Memory B cell (primary cell): ENCODE results near the gene CD180.
"Not testable (repeated sequence)": the region's sequence is repeated elsewhere in the genome, so short reads cannot be mapped to it uniquely, and the experiment has no call there.

ENCODE experiments used
- ATAC-seq: fragments of 150-1000 bp; cut with Tn5 transposase; 2 replicates; pipeline ENCODE4 v1.10.0; 2021; ENCODE audit warnings: low read depth, mild to moderate bottlenecking, moderate library complexity
- DNase-seq, 2 donors: peaks; one replicate each; pipeline ENCODE4 v3.0.0; 2022; ENCODE audit warnings: low spot score in 2 of 2
- H3K27ac Mint-ChIP-seq: one replicate; pipeline ENCODE4 v1.8.0; 2022; ENCODE audit warnings: mild to moderate bottlenecking, moderate library complexity, mixed read lengths
- H3K27me3 Mint-ChIP-seq: one replicate; pipeline ENCODE4 v1.8.0; 2022; ENCODE audit warnings: mixed read lengths
- H3K36me3 Mint-ChIP-seq: one replicate; pipeline ENCODE4 v1.8.0; 2022; ENCODE audit warnings: mild to moderate bottlenecking, mixed read lengths
- H3K4me1 Mint-ChIP-seq: one replicate; pipeline ENCODE4 v1.8.0; 2022; ENCODE audit warnings: mixed read lengths
- H3K4me3 Mint-ChIP-seq: one replicate; pipeline ENCODE4 v1.8.0; 2022; ENCODE audit warnings: mild to moderate bottlenecking, moderate library complexity, mixed read lengths
- H3K9me3 Mint-ChIP-seq: one replicate; pipeline ENCODE4 v1.8.0; 2022; ENCODE audit warnings: mixed read lengths

The CD180 gene

GRCh38 chr5:67189931-67190330 lies 6.7 kb downstream of the CD180 start:
- DNase-seq (no peak), ATAC-seq (no peak)
- Mint-ChIP-seq H3K4me1 (peaks cover 70% of the 10 kb centered on the region), H3K9me3 (peaks cover 1% of the 10 kb centered on the region), H3K27ac (peak overlapping the region; percentile 94), H3K27me3 (no peaks in the 10 kb centered on the region), H3K36me3 (peaks cover 74% of the 10 kb centered on the region), H3K4me3 (peak overlapping the region; percentile 93)

- peak overlapping the region; percentile 94 for H3K27ac Mint-ChIP-seq
- DNase-seq = no peak
- H3K4me1 Mint-ChIP-seq = peaks cover 65% of the 10 kb centered on the region
- peaks cover 71% of the 10 kb centered on the region for H3K36me3 Mint-ChIP-seq
- H3K4me3 Mint-ChIP-seq = peak overlapping the region; percentile 80
- peaks cover 1% of the 10 kb centered on the region for H3K9me3 Mint-ChIP-seq
- H3K27me3 Mint-ChIP-seq = no peaks in the 10 kb centered on the region
- no peak for ATAC-seq
Measured at GRCh38 chr5:67189079-67189354, 7.6 kb downstream of the CD180 start.

GRCh38 chr5:67188274-67189078 lies 8.1 kb downstream of the CD180 start:
- Mint-ChIP-seq H3K4me1 (peaks cover 64% of the 10 kb centered on the region), H3K9me3 (peaks cover 1% of the 10 kb centered on the region), H3K4me3 (peak overlapping the region; percentile 80), H3K36me3 (peaks cover 74% of the 10 kb centered on the region), H3K27ac (peak overlapping the region; percentile 94), H3K27me3 (no peaks in the 10 kb centered on the region)
- DNase-seq = no peak
- no peak for ATAC-seq

- H3K27me3 Mint-ChIP-seq = no peaks in the 10 kb centered on the region
- peaks cover 63% of the 10 kb centered on the region for H3K4me1 Mint-ChIP-seq
- H3K9me3 Mint-ChIP-seq = peaks cover 1% of the 10 kb centered on the region
- peaks cover 76% of the 10 kb centered on the region for H3K36me3 Mint-ChIP-seq
- DNase-seq (peak in 1 of 2 donors; percentile 53), ATAC-seq (peak; percentile 99)
- H3K4me3 Mint-ChIP-seq = peak overlapping the region; percentile 76
- H3K27ac Mint-ChIP-seq = peak overlapping the region; percentile 81
Measured at GRCh38 chr5:67187006-67187715, 9.4 kb downstream of the CD180 start.

- ATAC-seq (no peak), DNase-seq (no peak)
- H3K27me3 Mint-ChIP-seq = no peaks in the 10 kb centered on the region
- H3K36me3 Mint-ChIP-seq = peaks cover 71% of the 10 kb centered on the region
- no peak overlapping the region for H3K4me3 Mint-ChIP-seq
- peaks cover 48% of the 10 kb centered on the region for H3K4me1 Mint-ChIP-seq
- H3K9me3 Mint-ChIP-seq = peaks cover 7% of the 10 kb centered on the region
- H3K27ac Mint-ChIP-seq = no peak overlapping the region
Measured at GRCh38 chr5:67183859-67184258, 12.7 kb downstream of the CD180 start.

- H3K4me1 Mint-ChIP-seq = peaks cover 43% of the 10 kb centered on the region
- DNase-seq = no peak
- H3K4me3 Mint-ChIP-seq = no peak overlapping the region
- H3K36me3 Mint-ChIP-seq = peaks cover 69% of the 10 kb centered on the region
- no peak overlapping the region for H3K27ac Mint-ChIP-seq
- no peak for ATAC-seq
- H3K9me3 Mint-ChIP-seq = peaks cover 9% of the 10 kb centered on the region
- H3K27me3 Mint-ChIP-seq = no peaks in the 10 kb centered on the region
Measured at GRCh38 chr5:67182301-67182790, 14.3 kb downstream of the CD180 start.

- DNase-seq = no peak
- Mint-ChIP-seq H3K27ac (no peak overlapping the region), H3K36me3 (peaks cover 72% of the 10 kb centered on the region), H3K27me3 (no peaks in the 10 kb centered on the region), H3K9me3 (peaks cover 12% of the 10 kb centered on the region), H3K4me3 (no peak overlapping the region), H3K4me1 (peaks cover 41% of the 10 kb centered on the region)
- ATAC-seq = no peak
Measured at GRCh38 chr5:67181648-67182221, 14.9 kb downstream of the CD180 start.

- peak overlapping the region; percentile 60 for H3K27ac Mint-ChIP-seq
Measured at GRCh38 chr5:67179697-67180361, 16.8 kb downstream of the CD180 start.

GRCh38 chr5:67178966-67179365 lies 17.6 kb downstream of the CD180 start:
- Mint-ChIP-seq H3K4me1 (peaks cover 33% of the 10 kb centered on the region), H3K27me3 (no peaks in the 10 kb centered on the region), H3K36me3 (peaks cover 62% of the 10 kb centered on the region), H3K4me3 (no peak overlapping the region), H3K9me3 (peaks cover 20% of the 10 kb centered on the region), H3K27ac (no peak overlapping the region)
- no peak for ATAC-seq
- no peak for DNase-seq

More at GRCh38 chr5:67179697-67180361, 16.8 kb downstream of the CD180 start:
- peaks cover 20% of the 10 kb centered on the region for H3K9me3 Mint-ChIP-seq
- peaks cover 34% of the 10 kb centered on the region for H3K4me1 Mint-ChIP-seq
- no peak overlapping the region for H3K4me3 Mint-ChIP-seq
- H3K36me3 Mint-ChIP-seq = peaks cover 66% of the 10 kb centered on the region
- DNase-seq (no peak), ATAC-seq (no peak)
- H3K27me3 Mint-ChIP-seq = no peaks in the 10 kb centered on the region

- Mint-ChIP-seq H3K9me3 (peaks cover 20% of the 10 kb centered on the region), H3K36me3 (peaks cover 53% of the 10 kb centered on the region), H3K4me1 (peaks cover 31% of the 10 kb centered on the region), H3K4me3 (no peak overlapping the region), H3K27me3 (no peaks in the 10 kb centered on the region), H3K27ac (peak overlapping the region; percentile 79)
- DNase-seq = no peak
- ATAC-seq = peak; percentile 82
Measured at GRCh38 chr5:67178085-67178484, 18.5 kb downstream of the CD180 start.

GRCh38 chr5:67176936-67177335 lies 19.7 kb downstream of the CD180 start:
- H3K9me3 Mint-ChIP-seq = peaks cover 20% of the 10 kb centered on the region
- H3K4me3 Mint-ChIP-seq = no peak overlapping the region
- peaks cover 44% of the 10 kb centered on the region for H3K36me3 Mint-ChIP-seq
- ATAC-seq (peak; percentile 75), DNase-seq (no peak)
- peaks cover 28% of the 10 kb centered on the region for H3K4me1 Mint-ChIP-seq
- H3K27me3 Mint-ChIP-seq = no peaks in the 10 kb centered on the region
- H3K27ac Mint-ChIP-seq = peak overlapping the region; percentile 65

GRCh38 chr5:67173959-67174358 lies 22.6 kb downstream of the CD180 start:
- no peaks in the 10 kb centered on the region for H3K27me3 Mint-ChIP-seq
- no peak overlapping the region for H3K27ac Mint-ChIP-seq
- no peak overlapping the region for H3K4me3 Mint-ChIP-seq
- H3K36me3 Mint-ChIP-seq = peaks cover 20% of the 10 kb centered on the region
- no peak for DNase-seq
- H3K4me1 Mint-ChIP-seq = peaks cover 11% of the 10 kb centered on the region
- H3K9me3 Mint-ChIP-seq = peaks cover 14% of the 10 kb centered on the region
- ATAC-seq = no peak

GRCh38 chr5:67173351-67173750 lies 23.2 kb downstream of the CD180 start:
- not testable (repeated sequence) for H3K27ac Mint-ChIP-seq, H3K4me3 Mint-ChIP-seq, H3K27me3 Mint-ChIP-seq, DNase-seq, H3K4me1 Mint-ChIP-seq, ATAC-seq
- Mint-ChIP-seq H3K9me3 (peaks cover 14% of the 10 kb centered on the region), H3K36me3 (peaks cover 15% of the 10 kb centered on the region)

GRCh38 chr5:67170767-67171166 lies 25.8 kb downstream of the CD180 start:
- DNase-seq (no peak), ATAC-seq (no peak)
- Mint-ChIP-seq H3K36me3 (peaks cover 3% of the 10 kb centered on the region), H3K4me3 (no peak overlapping the region), H3K9me3 (peaks cover 3% of the 10 kb centered on the region), H3K27me3 (no peaks in the 10 kb centered on the region), H3K4me1 (peaks cover 13% of the 10 kb centered on the region), H3K27ac (no peak overlapping the region)
